KMS-11 (cell line): ENCODE results near the gene NECAB2.

Experiments used
- H2AFZ ChIP-seq: fragments of 200-600 bp; sonication (generic); 2 replicates; pipeline ENCODE4 v1.6.1; 2016; ENCODE audit warnings: antibody characterized with exemption, mixed run types, low read depth
- H3K27ac ChIP-seq: fragments of 200-600 bp; sonication (generic); 2 replicates; pipeline ENCODE4 v1.6.1; 2016; ENCODE audit warnings: mild to moderate bottlenecking, mixed run types
- H3K27me3 ChIP-seq: fragments of 200-600 bp; sonication (generic); 2 replicates; pipeline ENCODE4 v1.6.1; 2017; ENCODE audit warnings: mild to moderate bottlenecking, low read depth, mixed run types, moderate library complexity; ENCODE audit not compliant: insufficient read depth
- H3K36me3 ChIP-seq: fragments of 200-600 bp; sonication (generic); 2 replicates; pipeline ENCODE4 v1.6.1; 2017; ENCODE audit warnings: mild to moderate bottlenecking, mixed run types; ENCODE audit not compliant: insufficient read depth
- H3K4me1 ChIP-seq: fragments of 200-600 bp; sonication (generic); 2 replicates; pipeline ENCODE4 v1.6.1; 2016; ENCODE audit warnings: mild to moderate bottlenecking, low read depth, mixed run types; ENCODE audit not compliant: poor library complexity, severe bottlenecking
- H3K4me2 ChIP-seq: fragments of 200-600 bp; sonication (generic); 2 replicates; pipeline ENCODE4 v1.7.0; 2016; ENCODE audit warnings: mild to moderate bottlenecking, mixed run types
- H3K4me3 ChIP-seq: fragments of 200-600 bp; sonication (generic); IDR thresholded peaks from 2 replicates; pipeline ENCODE4 v1.6.1; 2017; ENCODE audit warnings: low read depth, low read length, mixed read lengths; ENCODE audit not compliant: insufficient read depth
- H3K79me2 ChIP-seq: fragments of 200-600 bp; sonication (generic); 2 replicates; pipeline ENCODE4 v1.6.1; 2016; ENCODE audit warnings: low read depth, mixed run types; ENCODE audit not compliant: insufficient read depth
- H3K9ac ChIP-seq: fragments of 200-600 bp; sonication (generic); 2 replicates; pipeline ENCODE4 v1.6.1; 2016; ENCODE audit warnings: mild to moderate bottlenecking, mixed run types
- H4K20me1 ChIP-seq: fragments of 200-600 bp; sonication (generic); 2 replicates; pipeline ENCODE4 v1.6.1; 2016; ENCODE audit warnings: mild to moderate bottlenecking, mixed run types; ENCODE audit not compliant: insufficient read depth
- CTCF ChIP-seq: fragments of 200-600 bp; sonication (generic); conservative IDR thresholded peaks from 2 replicates; pipeline ENCODE4 v1.6.1; 2017; ENCODE audit warnings: low read depth, mild to moderate bottlenecking, antibody characterized with exemption, low read length, moderate library complexity, mixed read lengths

Gene NECAB2

GRCh38 chr16:83992624-83993023 is 24.6 kb downstream of the NECAB2 start:
- H3K27me3 ChIP-seq: peaks cover 31% of the 10 kb centered on the region; the same call in 1 of the 2 replicates
- H3K4me2 ChIP-seq: no peak overlapping the region
- H4K20me1 ChIP-seq: no peaks in the 10 kb centered on the region
- H3K27ac ChIP-seq: no peak overlapping the region
- no peak for TF ChIP-seq CTCF
- no peak overlapping the region for H3K4me3 ChIP-seq
- no peaks in the 10 kb centered on the region for H3K79me2 ChIP-seq
- no peaks in the 10 kb centered on the region for H3K36me3 ChIP-seq
- no peak overlapping the region for H2AFZ ChIP-seq
- no peaks in the 10 kb centered on the region for H3K4me1 ChIP-seq
- no peak overlapping the region for H3K9ac ChIP-seq

GRCh38 chr16:83994087-83994486 is 26.0 kb downstream of the NECAB2 start:
- H3K4me1 ChIP-seq: no peaks in the 10 kb centered on the region
- no peaks in the 10 kb centered on the region for H3K36me3 ChIP-seq
- no peak overlapping the region for H3K27ac ChIP-seq
- H4K20me1 ChIP-seq: no peaks in the 10 kb centered on the region
- H3K79me2 ChIP-seq: no peaks in the 10 kb centered on the region
- TF ChIP-seq CTCF: no peak
- no peak overlapping the region for H3K4me2 ChIP-seq
- H3K9ac ChIP-seq: no peak overlapping the region
- H3K27me3 ChIP-seq: peaks cover 32% of the 10 kb centered on the region; the same call in 1 of the 2 replicates
- H2AFZ ChIP-seq: no peak overlapping the region
- H3K4me3 ChIP-seq: no peak overlapping the region

- H3K4me1 ChIP-seq: no peaks in the 10 kb centered on the region
These were observed 26.7 kb downstream of the NECAB2 start for GRCh38 chr16:83994703-83995102.

GRCh38 chr16:83995754-83996153 is 27.7 kb downstream of the NECAB2 start:
- Histone ChIP-seq H3K4me3 (no peak overlapping the region), H3K27me3 (peaks cover 37% of the 10 kb centered on the region; the same call in 1 of the 2 replicates), H3K27ac (no peak overlapping the region)

More at GRCh38 chr16:83994703-83995102, 26.7 kb downstream of the NECAB2 start:
- no peak for TF ChIP-seq CTCF
- Histone ChIP-seq H3K9ac (no peak overlapping the region), H3K79me2 (no peaks in the 10 kb centered on the region), H3K4me3 (no peak overlapping the region), H3K36me3 (no peaks in the 10 kb centered on the region), H3K27me3 (peaks cover 32% of the 10 kb centered on the region; the same call in 1 of the 2 replicates), H2AFZ (no peak overlapping the region), H4K20me1 (no peaks in the 10 kb centered on the region), H3K27ac (no peak overlapping the region), H3K4me2 (no peak overlapping the region)

More at GRCh38 chr16:83995754-83996153, 27.7 kb downstream of the NECAB2 start:
- no peak for TF ChIP-seq CTCF
- no peak overlapping the region for H3K4me2 ChIP-seq
- no peak overlapping the region for H3K9ac ChIP-seq
- H2AFZ ChIP-seq: no peak overlapping the region
- H4K20me1 ChIP-seq: no peaks in the 10 kb centered on the region
- no peaks in the 10 kb centered on the region for H3K4me1 ChIP-seq
- H3K36me3 ChIP-seq: no peaks in the 10 kb centered on the region
- H3K79me2 ChIP-seq: no peaks in the 10 kb centered on the region
